Measurements from ENCODE around the gene PAGE2.
"Not testable (repeated sequence)": the region's sequence is repeated elsewhere in the genome, so short reads cannot be mapped to it uniquely, and the experiment has no call there.

The PAGE2 gene

GRCh38 chrX:55107911-55108310 lies 19.1 kb downstream of the PAGE2 start:
- in situ Hi-C loops (cut with MboI; ENCODE audit: low pct_unique_long_range_greater_than_20kb, low sequenced_read_pairs, unreplicated experiment) = no loop called here
- no peak for DNase-seq (ENCODE audit: low spot score)
- no peak for TF ChIP-seq CTCF (IDR thresholded peaks at IDR 0.05; ENCODE audit: extremely low read depth, insufficient read depth, missing control alignments)

DNA sequence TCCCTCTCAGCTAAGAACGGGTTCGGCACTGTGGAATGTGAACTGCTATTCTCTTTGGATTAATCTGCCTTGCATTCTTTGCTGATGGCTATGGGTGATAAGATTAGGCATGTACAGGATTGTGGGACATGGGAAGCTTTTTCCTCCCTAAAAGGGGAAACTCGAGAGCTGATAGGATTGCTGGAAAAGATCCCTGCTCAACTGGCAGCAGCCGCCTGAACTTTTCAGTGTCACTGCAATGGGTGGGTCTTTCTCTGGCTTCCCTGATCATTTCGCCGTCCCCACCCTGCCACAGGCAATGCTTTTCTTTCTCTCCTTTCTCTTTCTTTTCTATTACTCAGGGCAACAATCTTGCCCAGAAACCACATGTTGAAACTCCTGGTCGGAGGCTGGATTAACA lies 20.5 kb downstream of the PAGE2 start:
- DNase-seq (ENCODE audit: low spot score) = no peak
- in situ Hi-C loops (cut with MboI; ENCODE audit: low pct_unique_long_range_greater_than_20kb, low sequenced_read_pairs, unreplicated experiment) = no loop called here
- no peak for TF ChIP-seq CTCF (IDR thresholded peaks at IDR 0.05; ENCODE audit: extremely low read depth, insufficient read depth, missing control alignments)

DNA sequence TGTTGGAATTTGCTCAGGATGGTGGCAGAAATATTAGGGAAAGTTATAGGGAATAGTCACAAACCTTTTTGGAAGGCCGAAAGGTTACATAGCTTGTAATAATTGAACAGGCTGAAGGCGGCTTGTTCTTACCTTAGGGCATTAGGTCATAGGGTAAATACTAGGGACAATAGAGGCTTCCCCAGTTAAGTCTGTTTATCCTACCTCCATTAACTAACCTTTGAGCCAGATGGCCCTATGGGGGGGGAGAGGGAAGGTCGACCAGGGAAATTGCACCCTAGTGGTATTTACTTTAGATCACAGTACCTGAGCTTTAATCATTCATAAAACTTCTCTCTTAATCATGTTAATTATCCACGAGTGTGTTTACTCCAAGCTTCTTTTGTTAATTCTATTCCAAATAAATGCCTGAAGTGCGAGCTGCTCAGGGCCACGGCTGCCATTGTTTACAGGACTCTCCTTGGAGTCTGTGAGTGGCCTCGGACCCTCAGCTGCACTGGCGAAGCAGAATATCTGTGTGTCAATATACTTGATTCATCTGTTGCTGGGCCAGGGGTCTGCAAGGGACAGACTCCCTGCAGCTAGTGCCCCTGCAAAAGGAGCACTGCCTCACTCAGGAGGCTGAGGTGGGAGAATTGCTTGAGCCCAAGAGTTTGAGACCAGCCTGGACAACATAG lies 22.9 kb downstream of the PAGE2 start:
- DNase-seq (ENCODE audit: low spot score) = no peak
- in situ Hi-C loops (cut with MboI; ENCODE audit: low pct_unique_long_range_greater_than_20kb, low sequenced_read_pairs, unreplicated experiment) = no loop called here
- TF ChIP-seq CTCF (IDR thresholded peaks at IDR 0.05; ENCODE audit: extremely low read depth, insufficient read depth, missing control alignments) = no peak

DNA sequence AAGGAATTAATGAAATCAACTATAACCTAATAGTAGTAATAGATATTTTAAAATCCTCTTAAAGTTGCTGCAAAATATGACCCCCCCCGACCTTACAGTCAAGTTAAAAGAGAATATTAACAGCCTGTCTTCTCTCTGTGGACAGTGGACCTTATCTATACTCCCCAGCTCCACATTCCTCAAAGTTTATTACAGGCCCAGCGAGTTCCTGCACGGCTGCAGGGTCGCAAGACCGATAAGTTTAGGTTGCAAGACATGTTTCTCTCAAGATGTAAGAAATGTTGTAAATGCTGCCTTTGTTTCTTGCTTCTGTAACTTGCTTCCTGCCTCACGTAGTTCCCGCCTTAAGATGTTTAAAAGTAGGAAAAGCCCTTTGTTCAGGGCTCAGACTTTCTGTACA lies 27.8 kb downstream of the PAGE2 start:
- in situ Hi-C loops (cut with MboI; ENCODE audit: low pct_unique_long_range_greater_than_20kb, low sequenced_read_pairs, unreplicated experiment); DNase-seq (ENCODE audit: low spot score): not testable (repeated sequence)

DNA sequence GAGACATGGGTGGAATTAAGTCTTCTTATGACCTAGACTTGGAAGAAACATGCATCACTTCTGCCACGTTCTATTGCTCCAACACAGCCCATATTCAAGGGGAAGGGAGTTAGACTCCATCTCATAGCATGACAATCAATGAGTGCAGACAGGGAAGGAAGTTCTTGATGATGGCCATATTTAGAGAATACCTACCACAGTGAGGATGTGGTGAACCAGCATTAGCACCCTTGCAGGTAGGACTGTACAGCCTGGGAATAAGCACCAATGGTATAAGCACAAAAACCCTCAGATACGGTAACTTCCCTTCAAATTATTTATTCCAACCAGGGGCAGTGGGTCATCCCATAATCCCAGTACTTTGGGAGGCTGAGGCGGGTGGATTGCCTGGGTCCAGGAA lies 29.8 kb downstream of the PAGE2 start:
- no peak for TF ChIP-seq CTCF (IDR thresholded peaks at IDR 0.05; ENCODE audit: extremely low read depth, insufficient read depth, missing control alignments)
- in situ Hi-C loops (cut with MboI; ENCODE audit: low pct_unique_long_range_greater_than_20kb, low sequenced_read_pairs, unreplicated experiment) = no loop called here
- DNase-seq (ENCODE audit: low spot score) = no peak

DNA sequence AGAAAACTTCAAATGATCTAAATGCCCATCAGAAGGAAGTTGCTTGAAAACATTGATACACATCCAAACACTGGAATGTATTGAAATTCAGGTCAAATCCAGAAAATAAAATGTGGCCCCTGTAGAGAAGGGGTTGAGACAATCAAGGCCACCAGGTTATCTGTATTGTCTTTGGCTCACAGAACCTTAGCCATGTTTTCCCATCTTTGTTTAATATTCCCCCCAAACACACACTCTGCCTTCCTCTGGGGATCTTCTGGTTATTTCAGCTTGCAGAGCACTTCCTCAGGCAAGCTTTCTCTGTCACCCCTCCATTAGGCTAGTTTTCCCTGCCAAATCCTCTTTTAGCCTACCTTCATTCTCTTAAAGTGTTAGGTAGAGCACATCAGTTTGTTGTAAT lies 30.5 kb downstream of the PAGE2 start:
- TF ChIP-seq CTCF (IDR thresholded peaks at IDR 0.05; ENCODE audit: extremely low read depth, insufficient read depth, missing control alignments) = no peak
- no peak for DNase-seq (ENCODE audit: low spot score)
- in situ Hi-C loops (cut with MboI; ENCODE audit: low pct_unique_long_range_greater_than_20kb, low sequenced_read_pairs, unreplicated experiment) = no loop called here

GRCh38 chrX:55119712-55120111 lies 30.9 kb downstream of the PAGE2 start:
- DNase-seq (ENCODE audit: low spot score) = no peak
- TF ChIP-seq CTCF (IDR thresholded peaks at IDR 0.05; ENCODE audit: extremely low read depth, insufficient read depth, missing control alignments) = no peak
- in situ Hi-C loops (cut with MboI; ENCODE audit: low pct_unique_long_range_greater_than_20kb, low sequenced_read_pairs, unreplicated experiment) = no loop called here

Data from GM13977 (cell line).